Natural killer cell (primary cell): ENCODE measurements around the gene SUN5. TPM values are rescaled to one million over a fixed set of nuclear protein-coding genes. Genes with fewer than 3 reads are reported as not detected.
A peak's percentile ranks its signal among the peaks of the same experiment; 100 is the strongest.
"Not testable (repeated sequence)": the region's sequence is repeated elsewhere in the genome, so short reads cannot be mapped to it uniquely, and the experiment has no call there.

Experiments used
- ATAC-seq, 3 donors: fragments of 150-1000 bp in 2 of 3; fragments of 200-7000 bp in 1 of 3; cut with Tn5 transposase; 1 replicate in 1 of 3; 2 replicates in 2 of 3; pipeline ENCODE4 v1.10.0; 2021; ENCODE audit warnings: mild to moderate bottlenecking in 2 of 3, moderate library complexity in 2 of 3
- DNase-seq, 2 donors: peaks; one replicate each; pipeline versions ENCODE4 v3.0.0 to v3.0.0-alpha.2; 2013 to 2021; ENCODE audit warnings: mixed read lengths in 1 of 2
- H3K27ac ChIP-seq: one replicate; pipeline ENCODE4 v1.5.1; 2013; ENCODE audit warnings: mild to moderate bottlenecking, low read length
- H3K27me3 ChIP-seq: one replicate; pipeline ENCODE4 v1.6.1; 2013; ENCODE audit warnings: low read length; ENCODE audit not compliant: control insufficient read depth, insufficient read depth
- H3K36me3 ChIP-seq: one replicate; pipeline ENCODE4 v1.6.1; 2013; ENCODE audit warnings: low read length; ENCODE audit not compliant: control insufficient read depth, insufficient read depth
- H3K4me1 ChIP-seq: one replicate; pipeline ENCODE4 v1.6.1; 2013; ENCODE audit warnings: low read length; ENCODE audit not compliant: control insufficient read depth, insufficient read depth
- H3K4me3 ChIP-seq: one replicate; pipeline ENCODE4 v1.5.1; 2013; ENCODE audit warnings: low read length
- H3K9me3 ChIP-seq: one replicate; pipeline ENCODE4 v1.6.1; 2013; ENCODE audit warnings: low read length; ENCODE audit not compliant: control insufficient read depth, insufficient read depth
- H3K27ac Mint-ChIP-seq, 2 donors: one replicate each; pipeline ENCODE4 v1.8.0; 2022; ENCODE audit warnings: mild to moderate bottlenecking in 2 of 2, mixed read lengths in 2 of 2, moderate library complexity in 1 of 2
- H3K27me3 Mint-ChIP-seq, 2 donors: one replicate each; pipeline ENCODE4 v1.8.0; 2022; ENCODE audit warnings: low read depth in 2 of 2, mixed read lengths in 2 of 2
- H3K36me3 Mint-ChIP-seq: one replicate; pipeline ENCODE4 v1.8.0; 2022; ENCODE audit warnings: mixed read lengths
- H3K4me1 Mint-ChIP-seq, 2 donors: one replicate each; pipeline ENCODE4 v1.8.0; 2022; ENCODE audit warnings: mixed read lengths in 2 of 2
- H3K4me3 Mint-ChIP-seq: one replicate; pipeline ENCODE4 v1.8.0; 2022; ENCODE audit warnings: mild to moderate bottlenecking, moderate library complexity, mixed read lengths
- H3K9me3 Mint-ChIP-seq, 2 donors: one replicate each; pipeline ENCODE4 v1.8.0; 2022; ENCODE audit warnings: mixed read lengths in 2 of 2
- WGBS: methylation state at CpG from one replicate; pipeline ENCODE4 v1.1.7; 2013; ENCODE audit warnings: missing lambda C conversion rate; ENCODE audit not compliant: insufficient coverage; 5-methylcytosine and 5-hydroxymethylcytosine counted together
- intact Hi-C: fragments of 100-400 bp; cut with micrococcal nuclease; formaldehyde crosslinking; loops from one replicate; pipeline ENCODE4 v1.14.2; 2022
- total RNA-seq, 4 donors: library from RNA; stranded (reverse); fragments of 120-200 nt in 1 of 4; gene quantifications; one replicate each; pipeline versions ENCODE4 v1.2.3 to v1.2.4, GENCODE V29; 2013 to 2022
- TF ChIP-seq, protein P1 (sequence below): fragments of 200-600 bp; IDR thresholded peaks from one replicate; pipeline ENCODE4 v1.8.0; 2022; ENCODE audit warnings: antibody characterized with exemption

The SUN5 gene
- total RNA-seq, 3 donors from 2014 or later (not counting 1 experiment from before 2014, with no cell fraction given), result not detected

GRCh38 chr20:32975698-32976674 lies 28.2 kb downstream of the SUN5 start:
- no peaks in the 10 kb centered on the region for H3K36me3 ChIP-seq
- H3K4me3 Mint-ChIP-seq, result no peak overlapping the region

DNA sequence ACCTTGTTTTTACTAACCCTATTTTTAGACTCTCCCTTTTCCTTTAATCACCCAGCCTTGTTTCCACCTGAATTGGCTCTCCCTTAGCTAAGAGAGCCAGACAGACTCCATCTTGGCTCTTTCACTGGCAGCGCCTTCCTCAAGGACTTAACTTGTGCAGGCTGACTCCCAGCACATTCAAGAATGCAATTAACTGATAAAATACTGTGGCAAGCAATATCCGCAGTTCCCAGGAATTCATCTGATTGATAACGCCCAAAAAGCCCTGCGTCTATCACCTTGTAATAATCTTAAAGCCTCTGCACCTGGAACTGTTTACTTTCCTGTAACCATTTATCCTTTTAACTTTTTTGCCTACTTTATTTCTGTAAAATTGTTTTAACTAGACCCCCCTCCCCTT lies 29.1 kb downstream of the SUN5 start:
- Histone ChIP-seq H3K4me1 (peaks cover 31% of the 10 kb centered on the region), H3K9me3 (peaks cover 11% of the 10 kb centered on the region)
- H3K9me3 Mint-ChIP-seq, H3K4me3 Mint-ChIP-seq, H3K27me3 Mint-ChIP-seq, H3K27me3 ChIP-seq, H3K36me3 Mint-ChIP-seq, ATAC-seq, H3K27ac ChIP-seq, intact Hi-C loops, H3K4me3 ChIP-seq, H3K36me3 ChIP-seq, DNase-seq: not testable (repeated sequence)
- WGBS, result over 99% methylated on average over 4 of the region's 4 CpGs
- H3K27ac Mint-ChIP-seq, result peak overlapping the region in 1 of 2 donors; percentile 37
- peaks cover 1 to 11% of the 10 kb centered on the region in 2 donors for H3K4me1 Mint-ChIP-seq

More at GRCh38 chr20:32975698-32976674, 28.2 kb downstream of the SUN5 start:
- Histone ChIP-seq H3K27me3 (no peaks in the 10 kb centered on the region), H3K4me1 (peaks cover 22% of the 10 kb centered on the region), H3K4me3 (no peak overlapping the region), H3K27ac (no peak overlapping the region), H3K9me3 (peaks cover 11% of the 10 kb centered on the region)
- Mint-ChIP-seq H3K36me3 (no peaks in the 10 kb centered on the region), H3K4me1 (peaks cover 0 to 11% of the 10 kb centered on the region in 2 donors), H3K27ac (peak overlapping the region; percentile 6 to 71), H3K9me3 (peaks cover 0 to 2% of the 10 kb centered on the region in 2 donors), H3K27me3 (no peaks in the 10 kb centered on the region)
- WGBS, result 94% methylated on average over 15 of the region's 15 CpGs
- intact Hi-C loops, result no loop called here
- TF ChIP-seq, protein P1, sequence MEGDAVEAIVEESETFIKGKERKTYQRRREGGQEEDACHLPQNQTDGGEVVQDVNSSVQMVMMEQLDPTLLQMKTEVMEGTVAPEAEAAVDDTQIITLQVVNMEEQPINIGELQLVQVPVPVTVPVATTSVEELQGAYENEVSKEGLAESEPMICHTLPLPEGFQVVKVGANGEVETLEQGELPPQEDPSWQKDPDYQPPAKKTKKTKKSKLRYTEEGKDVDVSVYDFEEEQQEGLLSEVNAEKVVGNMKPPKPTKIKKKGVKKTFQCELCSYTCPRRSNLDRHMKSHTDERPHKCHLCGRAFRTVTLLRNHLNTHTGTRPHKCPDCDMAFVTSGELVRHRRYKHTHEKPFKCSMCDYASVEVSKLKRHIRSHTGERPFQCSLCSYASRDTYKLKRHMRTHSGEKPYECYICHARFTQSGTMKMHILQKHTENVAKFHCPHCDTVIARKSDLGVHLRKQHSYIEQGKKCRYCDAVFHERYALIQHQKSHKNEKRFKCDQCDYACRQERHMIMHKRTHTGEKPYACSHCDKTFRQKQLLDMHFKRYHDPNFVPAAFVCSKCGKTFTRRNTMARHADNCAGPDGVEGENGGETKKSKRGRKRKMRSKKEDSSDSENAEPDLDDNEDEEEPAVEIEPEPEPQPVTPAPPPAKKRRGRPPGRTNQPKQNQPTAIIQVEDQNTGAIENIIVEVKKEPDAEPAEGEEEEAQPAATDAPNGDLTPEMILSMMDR, result no peak
- DNase-seq (no peak), ATAC-seq (no peak)

DNA sequence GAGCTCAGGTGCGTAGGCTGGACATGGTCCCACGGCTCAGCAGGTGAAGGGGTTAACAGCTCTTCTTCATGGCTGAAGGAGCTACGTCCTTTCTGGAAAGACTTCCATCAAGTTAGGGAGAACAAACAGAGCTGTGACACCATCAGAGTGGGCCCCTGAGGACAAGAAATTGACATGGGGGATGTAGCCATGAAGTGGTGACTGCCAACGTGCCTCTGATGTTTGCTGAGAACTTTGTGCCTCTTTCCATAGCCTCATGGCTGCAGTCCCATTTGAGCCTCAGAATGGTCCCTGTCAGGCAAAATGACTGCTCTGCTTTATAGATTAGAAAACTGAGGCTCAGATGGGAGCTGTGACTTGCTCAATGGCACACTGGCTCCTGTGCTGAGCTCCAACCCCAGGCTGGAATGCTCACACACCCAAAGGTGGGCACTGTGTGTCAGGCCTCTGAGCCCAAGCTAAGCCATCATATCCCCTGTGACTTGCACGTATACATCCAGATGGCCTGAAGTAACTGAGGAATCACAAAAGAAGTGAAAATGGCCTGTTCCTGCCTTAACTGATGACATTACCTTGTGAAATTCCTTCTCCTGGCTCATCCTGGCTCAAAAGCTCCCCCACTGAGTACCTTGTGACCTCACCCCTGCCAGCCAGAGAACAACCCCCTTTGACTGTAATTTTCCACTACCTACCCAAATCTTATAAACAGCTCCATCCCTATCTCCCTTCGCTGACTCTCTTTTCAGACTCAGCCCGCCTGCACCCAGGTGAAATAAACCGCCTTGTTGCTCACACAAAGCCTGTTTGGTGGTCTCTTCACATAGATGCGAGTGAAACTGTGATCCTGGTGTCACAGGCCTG lies 29.8 kb downstream of the SUN5 start:
- peaks cover 38% of the 10 kb centered on the region for H3K4me1 ChIP-seq
- H3K4me1 Mint-ChIP-seq, result peaks cover 4 to 11% of the 10 kb centered on the region in 2 donors
- H3K4me3 Mint-ChIP-seq, H3K36me3 ChIP-seq, H3K9me3 Mint-ChIP-seq, H3K27me3 Mint-ChIP-seq, H3K27ac ChIP-seq, H3K27me3 ChIP-seq, DNase-seq, intact Hi-C loops, H3K36me3 Mint-ChIP-seq, H3K4me3 ChIP-seq, ATAC-seq: not testable (repeated sequence)
- peaks cover 11% of the 10 kb centered on the region for H3K9me3 ChIP-seq
- WGBS, result 93% methylated on average over 9 of the region's 9 CpGs
- H3K27ac Mint-ChIP-seq, result peak overlapping the region in 1 of 2 donors; percentile 37

DNA sequence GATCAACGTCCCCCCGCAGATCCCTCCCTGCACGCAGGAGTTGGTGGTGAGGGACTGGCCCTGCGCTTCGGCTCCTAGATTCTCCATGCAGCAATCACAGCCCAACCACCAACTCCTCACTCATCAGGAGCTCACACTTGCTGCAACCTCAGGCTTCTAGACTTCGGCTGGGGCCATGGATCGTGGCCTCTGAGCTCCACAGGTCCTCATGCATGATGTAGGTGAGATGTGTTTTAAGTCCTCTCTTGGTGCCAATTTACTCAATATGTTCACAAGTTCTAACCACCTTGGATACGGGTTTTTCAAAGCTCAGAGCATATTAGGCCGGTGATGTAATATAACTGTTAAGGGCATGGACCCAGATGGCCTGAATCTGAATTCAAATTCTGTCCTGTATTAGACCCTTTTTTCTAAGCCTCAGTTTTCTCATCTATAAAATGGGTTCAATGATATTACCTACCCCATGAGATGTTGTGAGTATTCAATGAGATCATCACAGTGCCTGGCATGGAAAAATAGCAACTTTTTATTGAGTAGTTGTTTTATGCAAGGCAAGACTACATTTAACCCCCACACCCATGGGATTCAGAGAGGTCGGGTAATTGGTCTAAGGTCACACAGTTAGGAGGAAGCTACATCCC lies 31.0 kb downstream of the SUN5 start:
- peaks cover 11% of the 10 kb centered on the region for H3K9me3 ChIP-seq
- DNase-seq (peak in 1 of 2 donors; percentile 53), ATAC-seq (no peak)
- intact Hi-C loops, result no loop called here
- peaks cover 50% of the 10 kb centered on the region for H3K4me1 ChIP-seq
- Mint-ChIP-seq H3K4me3 (no peak overlapping the region), H3K9me3 (peaks cover 0 to 2% of the 10 kb centered on the region in 2 donors), H3K36me3 (no peaks in the 10 kb centered on the region), H3K4me1 (peaks cover 4 to 11% of the 10 kb centered on the region in 2 donors), H3K27me3 (no peaks in the 10 kb centered on the region), H3K27ac (no peak overlapping the region)
- no peaks in the 10 kb centered on the region for H3K27me3 ChIP-seq
- H3K36me3 ChIP-seq, result no peaks in the 10 kb centered on the region
- TF ChIP-seq, protein P1, result no peak
- WGBS, result 88% methylated on average over 8 of the region's 10 CpGs
- no peak overlapping the region for H3K4me3 ChIP-seq
- peak overlapping the region; percentile 94 for H3K27ac ChIP-seq
